Adrenal gland (tissue), 12 donors: Measurements from ENCODE around the gene TNS4. TPM values are rescaled to one million over a fixed set of nuclear protein-coding genes. Genes with fewer than 3 reads are reported as not detected.

Experiments
- DNase-seq, 7 donors: peaks; one replicate each; pipeline ENCODE4 v3.0.0-alpha.2; 2019 to 2020
- H3K27ac ChIP-seq, 5 donors: fragments of 200-600 bp; sonication (generic) in 4 of 5; 1 replicate in 3 of 5; 2 replicates in 2 of 5; pipeline versions ENCODE4 v1.5.1 to v1.8.0; 2016 to 2020; ENCODE audit warnings: mild to moderate bottlenecking in 1 of 5
- H3K27me3 ChIP-seq: fragments of 200-600 bp; 2 replicates; pipeline ENCODE4 v1.8.0; 2021
- H3K36me3 ChIP-seq, 2 donors: fragments of 200-600 bp; replicated peaks in 1 of 2; 1 replicate in 1 of 2; 2 replicates in 1 of 2; pipeline versions ENCODE4 v1.5.1 to v1.8.0; 2018 to 2022
- H3K4me1 ChIP-seq, 2 donors: fragments of 200-600 bp; replicated peaks in 1 of 2; 1 replicate in 1 of 2; 2 replicates in 1 of 2; pipeline versions ENCODE4 v1.5.1 to v1.8.0; 2018 to 2021
- H3K4me3 ChIP-seq, 4 donors: fragments of 200-600 bp; sonication (generic) in 3 of 4; one replicate each; pipeline ENCODE4 v1.5.1; 2016 to 2018
- H3K9me3 ChIP-seq, 3 donors: fragments of 200-600 bp; sonication (generic) in 1 of 3; replicated peaks in 1 of 3; 1 replicate in 2 of 3; 2 replicates in 1 of 3; pipeline versions ENCODE4 v1.5.1 to v1.8.0; 2016 to 2021
- CTCF ChIP-seq, 6 experiments: fragments of 450-650 bp in 4 of 6; fragments of 200-600 bp in 2 of 6; sonication (generic) in 1 of 6; IDR thresholded peaks; 1 replicate in 5 of 6; 2 replicates in 1 of 6; pipeline versions ENCODE4 v1.5.1 to v1.8.0; 2016 to 2021; ENCODE audit warnings: antibody characterized with exemption in 6 of 6, mild to moderate bottlenecking in 2 of 6, moderate library complexity in 1 of 6
- POLR2A ChIP-seq, 2 donors: fragments of 450-650 bp; IDR thresholded peaks; one replicate each; pipeline ENCODE4 v1.6.1; 2017; ENCODE audit warnings: antibody characterized with exemption in 2 of 2, mild to moderate bottlenecking in 2 of 2, moderate library complexity in 1 of 2
- WGBS, 4 donors: extraction: QIAGEN DNeasy Blood & Tissue Kit in 2 of 4; methylation state at CpG; one replicate each; pipeline versions ENCODE4 v1.1.5 to v1.1.7; 2013 to 2017; 5-methylcytosine and 5-hydroxymethylcytosine counted together
- intact Hi-C, 2 donors: fragments of 100-400 bp; cut with DNase I; formaldehyde crosslinking; loops; one replicate each; pipeline versions ENCODE4 v1.14.1 to v1.15.0; 2022 to 2023
- polyA plus RNA-seq, 3 donors: library from polyadenylated mRNA; stranded (reverse); fragments of 200-250 nt in 2 of 3; fragments of 350-450 nt in 1 of 3; fragmentation: Illumina TruSeq in 1 of 3; extraction: RNeasy Lipid Tissue Mini Kit (QIAGEN cat#74804) in 1 of 3; gene quantifications; one replicate each; pipeline ENCODE4 v1.2.3, GENCODE V29; 2013 to 2014
- total RNA-seq, 9 donors: library from RNA; depleted of rRNA in 4 of 9; stranded (reverse); fragments of >200 nt in 4 of 9; fragments of 120-200 nt in 1 of 9; fragmentation: NEBNext Ultra II Directional in 1 of 9; extraction: Animal tissue kit (Norgen Biotek cat#: 25700) in 1 of 9; gene quantifications; one replicate each; pipeline versions ENCODE4 v1.1.0 to v1.2.4, GENCODE V29; 2013 to 2023
- donor health status: healthy with polysubstance abuse.
- donor health status: Bipolar disorder and iron deficiency.
- donor health status: DM: yes; HTN: yes; CAD: no.
- donor health status: DM: no; HTN: no; CAD: no.
- donor health status: DM: no; HTN: no; CAD: no.
- donor health status: DM: yes; HTN: yes; CAD: no.

TNS4 gene
- total and polyA plus RNA-seq, 12 donors, result 0.07 to 0.32 (median 0.11) TPM; not detected in 7

- Histone ChIP-seq H3K4me3 (no peak overlapping the region), H3K9me3 (no peaks in the 10 kb centered on the region), H3K27ac (peak overlapping the region in 1 of 5 donors; percentile 50), H3K27me3 (no peaks in the 10 kb centered on the region), H3K36me3 (no peaks in the 10 kb centered on the region), H3K4me1 (no peaks in the 10 kb centered on the region)
- intact Hi-C loops, result no loop called here
- TF ChIP-seq POLR2A (IDR thresholded peaks at IDR 0.05), result no peak
- no peak for TF ChIP-seq CTCF (IDR thresholded peaks at IDR 0.05)
- 72 to 80% (median 75%) methylated on average over 4 to 10 of the region's 10 CpGs for WGBS, 4 donors
- DNase-seq, result no peak
Observed at GRCh38 chr17:40509626-40510327, 8.4 kb upstream of the TNS4 start.

GRCh38 chr17:40506786-40507185, 5.4 kb upstream of the TNS4 start:
- 81 to 93% (median 90%) methylated on average over 4 to 5 of the region's 5 CpGs for WGBS, 4 donors
- TF ChIP-seq CTCF (IDR thresholded peaks at IDR 0.05), result no peak
- no peak for TF ChIP-seq POLR2A (IDR thresholded peaks at IDR 0.05)

GRCh38 chr17:40503154-40503553, 1.7 kb upstream of the TNS4 start:
- H3K36me3 ChIP-seq, result no peaks in the 10 kb centered on the region
- TF ChIP-seq CTCF (IDR thresholded peaks at IDR 0.05), result no peak
- no peak for TF ChIP-seq POLR2A (IDR thresholded peaks at IDR 0.05)

More at GRCh38 chr17:40506786-40507185, 5.4 kb upstream of the TNS4 start:
- DNase-seq, result no peak
- no peak overlapping the region for H3K27ac ChIP-seq
- no peaks in the 10 kb centered on the region for H3K4me1 ChIP-seq
- H3K27me3 ChIP-seq, result no peaks in the 10 kb centered on the region
- no peaks in the 10 kb centered on the region for H3K9me3 ChIP-seq
- no peak overlapping the region for H3K4me3 ChIP-seq
- no peaks in the 10 kb centered on the region for H3K36me3 ChIP-seq
- intact Hi-C loops, result no loop called here

GRCh38 chr17:40502716-40503115, 1.3 kb upstream of the TNS4 start:
- TF ChIP-seq POLR2A (IDR thresholded peaks at IDR 0.05), result no peak
- TF ChIP-seq CTCF (IDR thresholded peaks at IDR 0.05), result no peak

More at GRCh38 chr17:40503154-40503553, 1.7 kb upstream of the TNS4 start:
- 89 to 100% (median 93%) methylated on average over 2 of the region's 2 CpGs for WGBS, 4 donors
- Histone ChIP-seq H3K27ac (no peak overlapping the region), H3K4me3 (no peak overlapping the region), H3K9me3 (no peaks in the 10 kb centered on the region), H3K27me3 (no peaks in the 10 kb centered on the region), H3K4me1 (peaks cover 12 to 14% of the 10 kb centered on the region in 2 donors)
- intact Hi-C loops, result no loop called here
- no peak for DNase-seq

More at GRCh38 chr17:40502716-40503115, 1.3 kb upstream of the TNS4 start:
- no peaks in the 10 kb centered on the region for H3K9me3 ChIP-seq
- peaks cover 12 to 14% of the 10 kb centered on the region in 2 donors for H3K4me1 ChIP-seq
- H3K36me3 ChIP-seq, result no peaks in the 10 kb centered on the region
- H3K27me3 ChIP-seq, result no peaks in the 10 kb centered on the region
- H3K4me3 ChIP-seq, result no peak overlapping the region
- WGBS, 4 donors, result 88 to 96% (median 92%) methylated on average over 5 of the region's 5 CpGs
- DNase-seq, result no peak
- H3K27ac ChIP-seq, result no peak overlapping the region
- intact Hi-C loops, result no loop called here
